Measurements from ENCODE around the gene AURKA.

DNA sequence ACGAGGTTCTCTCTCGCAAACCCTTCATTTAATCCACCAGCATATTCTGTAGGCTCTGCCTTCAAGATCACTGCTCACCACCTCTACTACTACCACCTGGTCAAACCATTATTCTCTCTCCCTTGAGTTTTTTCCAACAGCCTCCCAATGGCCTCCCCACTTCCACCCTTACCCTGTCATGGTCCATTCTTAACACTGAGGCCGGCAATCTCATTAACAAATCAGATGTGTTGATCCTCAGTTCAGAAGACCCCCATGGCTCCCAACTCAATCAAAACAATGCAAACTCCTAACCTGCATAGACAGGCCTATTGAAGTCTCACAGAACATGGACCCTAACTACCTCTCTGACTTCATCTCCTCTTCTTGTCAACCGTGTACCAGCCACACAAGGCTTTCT lies 2.2 kb downstream of the AURKA start:
- TF ChIP-seq, protein P1, sequence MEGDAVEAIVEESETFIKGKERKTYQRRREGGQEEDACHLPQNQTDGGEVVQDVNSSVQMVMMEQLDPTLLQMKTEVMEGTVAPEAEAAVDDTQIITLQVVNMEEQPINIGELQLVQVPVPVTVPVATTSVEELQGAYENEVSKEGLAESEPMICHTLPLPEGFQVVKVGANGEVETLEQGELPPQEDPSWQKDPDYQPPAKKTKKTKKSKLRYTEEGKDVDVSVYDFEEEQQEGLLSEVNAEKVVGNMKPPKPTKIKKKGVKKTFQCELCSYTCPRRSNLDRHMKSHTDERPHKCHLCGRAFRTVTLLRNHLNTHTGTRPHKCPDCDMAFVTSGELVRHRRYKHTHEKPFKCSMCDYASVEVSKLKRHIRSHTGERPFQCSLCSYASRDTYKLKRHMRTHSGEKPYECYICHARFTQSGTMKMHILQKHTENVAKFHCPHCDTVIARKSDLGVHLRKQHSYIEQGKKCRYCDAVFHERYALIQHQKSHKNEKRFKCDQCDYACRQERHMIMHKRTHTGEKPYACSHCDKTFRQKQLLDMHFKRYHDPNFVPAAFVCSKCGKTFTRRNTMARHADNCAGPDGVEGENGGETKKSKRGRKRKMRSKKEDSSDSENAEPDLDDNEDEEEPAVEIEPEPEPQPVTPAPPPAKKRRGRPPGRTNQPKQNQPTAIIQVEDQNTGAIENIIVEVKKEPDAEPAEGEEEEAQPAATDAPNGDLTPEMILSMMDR (IDR thresholded peaks at IDR 0.05; ENCODE audit: control extremely low read depth in 1 of 3, insufficient read depth in 1 of 3, low read depth in 1 of 3, low read length in 3 of 3) = no peak
- TF ChIP-seq, protein P2, sequence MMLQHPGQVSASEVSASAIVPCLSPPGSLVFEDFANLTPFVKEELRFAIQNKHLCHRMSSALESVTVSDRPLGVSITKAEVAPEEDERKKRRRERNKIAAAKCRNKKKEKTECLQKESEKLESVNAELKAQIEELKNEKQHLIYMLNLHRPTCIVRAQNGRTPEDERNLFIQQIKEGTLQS (IDR thresholded peaks at IDR 0.05; ENCODE audit: insufficient read depth, low read depth, low read length) = no peak
- TF ChIP-seq POLR2AphosphoS5 (IDR thresholded peaks at IDR 0.05; ENCODE audit: low read depth, low read length) = no peak
- no peak for TF ChIP-seq TCF12 (IDR thresholded peaks at IDR 0.05; ENCODE audit: low read depth, low read length)
- no peak for TF ChIP-seq KDM1A (IDR thresholded peaks at IDR 0.05; ENCODE audit: borderline replicate concordance, low read length)
- no peak for TF ChIP-seq SP2 (IDR thresholded peaks at IDR 0.05; ENCODE audit: low read length)
- TF ChIP-seq TEAD4 (IDR thresholded peaks at IDR 0.05; ENCODE audit: low read depth, low read length) = no peak
- no peak for TF ChIP-seq EZH2 (IDR thresholded peaks at IDR 0.05; ENCODE audit: low read depth, low read length, severe bottlenecking)

Measured in H1 (cell line).